HG03432 (cell line): ENCODE data around the gene LINC01488.

ENCODE experiments used
- ATAC-seq: cut with Tn5 transposase; IDR thresholded peaks from one replicate; pipeline ENCODE4 v1.9.1; 2021; ENCODE audit warnings: mild to moderate bottlenecking, moderate library complexity; ENCODE audit not compliant: unreplicated experiment

LINC01488 gene

GRCh38 chr11:69481393-69481844, at the start of gene LINC01488:
TSS of gene LINC01488 (plus strand) at chr11:69481663.
- no peak for ATAC-seq

- ATAC-seq, result no peak
Measured at GRCh38 chr11:69431893-69432738, 49.3 kb upstream of the LINC01488 start.

- no peak for ATAC-seq
Measured at GRCh38 chr11:69433741-69434140, 47.7 kb upstream of the LINC01488 start.

- ATAC-seq, result no peak
Measured at GRCh38 chr11:69434471-69434931, 47.0 kb upstream of the LINC01488 start.

- ATAC-seq, result no peak
Measured at GRCh38 chr11:69435161-69435986, 46.1 kb upstream of the LINC01488 start.

GRCh38 chr11:69436041-69436982, 45.2 kb upstream of the LINC01488 start:
- no peak for ATAC-seq

GRCh38 chr11:69437001-69437875, 44.2 kb upstream of the LINC01488 start:
- ATAC-seq, result no peak

- ATAC-seq, result no peak
Measured at GRCh38 chr11:69437876-69438205, 43.6 kb upstream of the LINC01488 start.

- no peak for ATAC-seq
Measured at GRCh38 chr11:69438286-69438920, 43.1 kb upstream of the LINC01488 start.

GRCh38 chr11:69439127-69439526, 42.3 kb upstream of the LINC01488 start:
- ATAC-seq, result no peak

GRCh38 chr11:69439651-69440464, 41.6 kb upstream of the LINC01488 start:
- no peak for ATAC-seq

GRCh38 chr11:69440876-69441275, 40.6 kb upstream of the LINC01488 start:
- no peak for ATAC-seq

GRCh38 chr11:69442012-69442806, 39.3 kb upstream of the LINC01488 start:
- no peak for ATAC-seq

GRCh38 chr11:69442807-69443137, 38.7 kb upstream of the LINC01488 start:
- ATAC-seq, result no peak

GRCh38 chr11:69443138-69443967, 38.1 kb upstream of the LINC01488 start:
- ATAC-seq, result peak; percentile 86

GRCh38 chr11:69443968-69444364, 37.5 kb upstream of the LINC01488 start:
- ATAC-seq, result no peak
